ENCODE results near the gene CMTR1.

DNA sequence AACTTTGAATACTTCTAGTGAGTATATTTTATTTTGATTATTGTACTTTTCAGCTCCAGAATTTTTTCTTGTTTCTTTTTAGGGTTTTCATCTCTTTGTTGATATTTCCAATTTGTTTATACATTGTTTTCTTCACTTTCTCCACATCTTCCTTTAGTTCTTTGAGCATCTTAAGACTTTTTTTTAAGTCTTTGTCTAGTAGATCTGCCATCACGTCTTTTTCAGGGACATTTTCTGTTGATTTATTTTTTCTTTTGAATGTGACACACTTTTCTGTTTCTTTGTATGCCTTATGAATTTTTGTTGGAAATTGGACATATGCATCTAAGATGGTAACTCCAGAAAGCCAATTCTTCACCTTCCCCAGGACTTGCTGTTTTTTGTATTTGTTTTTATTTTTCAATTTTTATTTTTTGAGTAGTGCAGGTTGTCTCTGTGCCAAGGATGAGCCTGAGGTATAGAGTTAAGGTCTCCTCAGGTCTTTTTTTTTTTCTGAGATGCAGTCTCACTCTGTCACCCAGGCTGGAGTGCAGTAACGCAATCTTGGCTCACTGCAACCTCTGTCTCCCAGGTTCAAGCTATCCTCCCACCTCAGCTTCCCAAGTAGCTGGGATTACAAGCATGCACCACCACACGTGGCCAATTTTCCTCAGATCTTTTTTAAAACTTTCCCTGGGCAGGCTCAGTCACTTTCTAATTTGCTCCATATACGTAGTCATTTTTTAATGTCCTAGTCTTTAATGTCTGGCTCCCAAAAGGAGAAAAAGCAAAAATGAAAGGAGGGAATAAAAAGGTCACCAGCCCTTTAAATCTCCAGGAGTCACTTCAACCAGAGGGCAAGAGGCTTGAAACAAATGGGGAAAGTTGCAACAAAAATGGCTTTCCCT, 6.7 kb upstream of the CMTR1 start:
- TF ChIP-seq, protein P1, sequence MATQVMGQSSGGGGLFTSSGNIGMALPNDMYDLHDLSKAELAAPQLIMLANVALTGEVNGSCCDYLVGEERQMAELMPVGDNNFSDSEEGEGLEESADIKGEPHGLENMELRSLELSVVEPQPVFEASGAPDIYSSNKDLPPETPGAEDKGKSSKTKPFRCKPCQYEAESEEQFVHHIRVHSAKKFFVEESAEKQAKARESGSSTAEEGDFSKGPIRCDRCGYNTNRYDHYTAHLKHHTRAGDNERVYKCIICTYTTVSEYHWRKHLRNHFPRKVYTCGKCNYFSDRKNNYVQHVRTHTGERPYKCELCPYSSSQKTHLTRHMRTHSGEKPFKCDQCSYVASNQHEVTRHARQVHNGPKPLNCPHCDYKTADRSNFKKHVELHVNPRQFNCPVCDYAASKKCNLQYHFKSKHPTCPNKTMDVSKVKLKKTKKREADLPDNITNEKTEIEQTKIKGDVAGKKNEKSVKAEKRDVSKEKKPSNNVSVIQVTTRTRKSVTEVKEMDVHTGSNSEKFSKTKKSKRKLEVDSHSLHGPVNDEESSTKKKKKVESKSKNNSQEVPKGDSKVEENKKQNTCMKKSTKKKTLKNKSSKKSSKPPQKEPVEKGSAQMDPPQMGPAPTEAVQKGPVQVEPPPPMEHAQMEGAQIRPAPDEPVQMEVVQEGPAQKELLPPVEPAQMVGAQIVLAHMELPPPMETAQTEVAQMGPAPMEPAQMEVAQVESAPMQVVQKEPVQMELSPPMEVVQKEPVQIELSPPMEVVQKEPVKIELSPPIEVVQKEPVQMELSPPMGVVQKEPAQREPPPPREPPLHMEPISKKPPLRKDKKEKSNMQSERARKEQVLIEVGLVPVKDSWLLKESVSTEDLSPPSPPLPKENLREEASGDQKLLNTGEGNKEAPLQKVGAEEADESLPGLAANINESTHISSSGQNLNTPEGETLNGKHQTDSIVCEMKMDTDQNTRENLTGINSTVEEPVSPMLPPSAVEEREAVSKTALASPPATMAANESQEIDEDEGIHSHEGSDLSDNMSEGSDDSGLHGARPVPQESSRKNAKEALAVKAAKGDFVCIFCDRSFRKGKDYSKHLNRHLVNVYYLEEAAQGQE (IDR thresholded peaks at IDR 0.05; ENCODE audit: insufficient read depth in 1 of 2, low read depth in 2 of 2, low read length in 1 of 2), result no peak
- TF ChIP-seq, protein P2, sequence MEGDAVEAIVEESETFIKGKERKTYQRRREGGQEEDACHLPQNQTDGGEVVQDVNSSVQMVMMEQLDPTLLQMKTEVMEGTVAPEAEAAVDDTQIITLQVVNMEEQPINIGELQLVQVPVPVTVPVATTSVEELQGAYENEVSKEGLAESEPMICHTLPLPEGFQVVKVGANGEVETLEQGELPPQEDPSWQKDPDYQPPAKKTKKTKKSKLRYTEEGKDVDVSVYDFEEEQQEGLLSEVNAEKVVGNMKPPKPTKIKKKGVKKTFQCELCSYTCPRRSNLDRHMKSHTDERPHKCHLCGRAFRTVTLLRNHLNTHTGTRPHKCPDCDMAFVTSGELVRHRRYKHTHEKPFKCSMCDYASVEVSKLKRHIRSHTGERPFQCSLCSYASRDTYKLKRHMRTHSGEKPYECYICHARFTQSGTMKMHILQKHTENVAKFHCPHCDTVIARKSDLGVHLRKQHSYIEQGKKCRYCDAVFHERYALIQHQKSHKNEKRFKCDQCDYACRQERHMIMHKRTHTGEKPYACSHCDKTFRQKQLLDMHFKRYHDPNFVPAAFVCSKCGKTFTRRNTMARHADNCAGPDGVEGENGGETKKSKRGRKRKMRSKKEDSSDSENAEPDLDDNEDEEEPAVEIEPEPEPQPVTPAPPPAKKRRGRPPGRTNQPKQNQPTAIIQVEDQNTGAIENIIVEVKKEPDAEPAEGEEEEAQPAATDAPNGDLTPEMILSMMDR (IDR thresholded peaks at IDR 0.05), result no peak
- TF ChIP-seq POLR2AphosphoS5 (IDR thresholded peaks at IDR 0.05; ENCODE audit: low read depth, low read length) (no peak), TCF7L2 (IDR thresholded peaks at IDR 0.05; ENCODE audit: low read depth, low read length) (no peak)

Data from Panc1 (cell line).